T follicular helper cell (primary cell): Measurements from ENCODE around the gene CAPN1.
A peak's percentile ranks its signal among the peaks of the same experiment; 100 is the strongest.
"Not testable (repeated sequence)": the region's sequence is repeated elsewhere in the genome, so short reads cannot be mapped to it uniquely, and the experiment has no call there.

Source experiments
- DNase-seq: peaks from one replicate; pipeline ENCODE4 v3.0.0-alpha.2; 2020; ENCODE audit warnings: low read depth
- total RNA-seq, 2 experiments: gene quantifications; one replicate each; lab custom pipeline; 2026; lab: John Stamatoyannopoulos, UW

CAPN1 gene
- total RNA-seq: 54.9 to 128 reads per million in 2 experiments

DNA sequence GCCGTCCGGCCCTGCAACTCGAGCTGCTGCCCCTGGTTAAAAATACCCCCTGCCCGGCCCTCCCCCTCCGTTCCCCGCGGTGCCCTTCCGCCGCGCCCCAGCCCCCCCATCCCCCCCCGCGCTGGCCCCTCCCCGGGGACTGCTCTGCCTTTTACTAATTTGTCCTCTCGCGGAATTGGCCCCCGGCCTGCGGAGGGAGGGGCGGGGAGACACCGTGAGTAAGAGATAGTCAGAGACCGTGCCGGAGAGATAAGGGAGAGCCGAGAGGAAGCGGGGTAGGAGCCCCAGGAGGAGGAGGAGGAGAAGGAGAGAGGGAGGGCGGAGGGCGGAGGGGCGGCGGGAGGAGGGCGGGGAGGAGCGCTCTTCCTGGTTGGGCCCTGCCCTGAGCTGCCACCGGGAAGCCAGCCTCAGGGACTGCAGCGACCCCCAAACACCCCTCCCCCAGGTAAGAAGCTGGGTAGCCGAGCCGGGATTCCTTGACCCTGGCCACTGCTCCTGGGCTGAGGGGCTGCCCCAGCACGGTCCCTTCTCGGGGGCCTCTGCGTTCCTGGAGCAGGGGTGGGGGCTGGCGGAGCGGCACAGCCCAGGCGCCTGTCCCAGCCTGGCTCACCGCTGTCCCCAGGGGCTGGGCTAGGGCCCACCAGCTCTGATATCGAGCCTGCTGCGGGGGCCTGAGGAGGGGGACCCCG is at the start of gene CAPN1:
TSS of gene CAPN1 (plus strand) at position 360 of the 689 bp plus-strand sequence. CDS start 774 bp downstream, outside the sequence.
- peak; percentile 53 for DNase-seq

GRCh38 chr11:65132238-65132987 is 49.3 kb upstream of the CAPN1 start:
- DNase-seq: no peak

- no peak for DNase-seq
Measured at GRCh38 chr11:65132988-65133700, 48.6 kb upstream of the CAPN1 start.

GRCh38 chr11:65133724-65134123 is 48.0 kb upstream of the CAPN1 start:
- no peak for DNase-seq

- DNase-seq: peak; percentile 87
Measured at GRCh38 chr11:65134240-65134951, 47.3 kb upstream of the CAPN1 start, which contains the start of gene SYVN1. Gene SYVN1 (minus strand): TSS chr11:65134519. CDS start chr11:65133601, 918 bp downstream.

DNA sequence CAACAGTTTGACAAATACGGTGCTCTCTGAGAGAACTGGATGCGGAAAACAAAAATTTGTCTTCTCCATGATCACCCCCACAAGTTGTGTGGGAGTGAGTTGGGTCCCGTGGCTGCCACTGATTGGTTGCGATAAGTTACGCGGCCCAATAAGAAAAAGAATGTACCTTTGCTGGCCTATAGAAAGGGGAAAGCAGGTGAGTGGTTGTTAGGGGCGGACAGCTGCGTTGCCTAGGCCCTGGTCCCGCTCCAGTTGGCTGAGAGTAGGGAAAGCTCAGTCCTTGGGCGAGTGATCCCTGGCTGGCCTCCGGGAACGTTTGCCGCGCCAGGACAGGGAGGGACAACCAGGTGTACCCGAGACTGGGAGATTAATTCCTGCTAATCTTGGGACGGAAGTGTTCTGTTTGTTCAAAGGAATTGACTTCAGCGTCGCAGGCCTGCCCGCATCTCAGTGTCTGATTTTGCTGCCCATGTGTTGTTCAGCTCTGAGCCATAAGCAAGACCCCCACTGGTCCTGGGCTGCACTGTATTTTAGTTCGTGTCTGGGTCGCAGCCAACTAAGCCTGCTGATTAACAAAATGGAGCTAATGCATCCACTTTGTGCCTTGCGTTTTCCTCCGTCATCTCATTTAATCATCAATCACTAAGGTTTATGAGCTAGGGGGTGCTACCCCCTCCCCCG is 46.6 kb upstream of the CAPN1 start:
- DNase-seq: peak; percentile 81

- DNase-seq: no peak
Measured at GRCh38 chr11:65135633-65136145, 46.0 kb upstream of the CAPN1 start.

DNA sequence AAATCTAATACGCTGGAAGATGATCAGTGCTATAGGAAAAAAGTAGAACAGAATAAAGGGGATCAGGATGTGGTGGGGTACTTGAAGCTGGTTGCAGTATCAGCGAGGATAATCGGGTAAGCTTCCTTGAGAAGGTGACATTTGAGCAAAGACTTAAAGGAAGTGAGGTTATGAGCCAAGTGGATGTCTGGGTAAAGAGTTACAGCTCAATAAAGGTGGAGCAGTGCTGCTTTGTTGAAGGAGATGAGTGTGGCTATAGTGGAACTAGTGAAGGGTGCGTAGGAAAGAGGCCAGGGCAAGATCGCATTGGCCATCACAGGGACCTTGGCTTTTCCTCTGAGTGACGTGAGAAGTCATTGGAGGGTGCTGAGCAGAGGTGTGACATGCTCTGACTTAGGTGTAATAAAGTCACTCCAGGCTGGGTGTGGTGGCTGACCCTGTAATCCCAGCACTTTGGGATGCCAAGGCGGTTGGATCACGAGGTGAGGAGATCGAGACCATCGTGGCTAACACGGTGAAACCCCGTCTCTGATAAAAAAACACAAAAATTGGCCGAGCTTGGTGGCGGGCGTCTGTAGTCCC is 45.1 kb upstream of the CAPN1 start:
- DNase-seq: no peak

DNA sequence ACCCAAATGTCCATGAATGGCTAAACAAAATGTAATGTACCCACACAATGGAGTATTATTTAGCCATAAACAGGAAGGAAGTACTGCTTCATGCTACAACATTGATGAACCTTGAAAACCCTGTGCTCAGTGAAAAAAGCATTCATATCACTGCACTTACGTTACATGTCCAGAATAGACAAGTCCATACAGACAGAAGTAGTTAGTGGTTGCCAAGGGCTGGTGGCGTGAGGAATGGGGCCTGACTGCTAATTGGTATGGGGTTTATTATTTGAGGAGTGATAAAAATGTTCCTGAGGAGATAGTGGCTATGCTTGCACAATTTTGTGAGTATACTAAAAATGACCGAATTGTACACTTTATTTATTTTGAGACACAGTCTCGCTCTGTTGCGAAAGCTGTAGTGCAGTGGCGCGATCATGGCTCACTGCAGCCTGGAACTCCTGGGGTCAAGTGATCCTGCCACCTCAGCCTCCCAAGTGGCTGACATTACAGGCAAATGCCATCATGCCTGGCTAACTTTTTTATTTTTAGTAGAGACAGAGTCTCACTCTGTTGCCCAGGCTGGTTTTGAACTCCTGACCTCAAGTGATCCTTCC is 39.7 kb upstream of the CAPN1 start:
- DNase-seq: no peak

- DNase-seq: no peak
Measured at GRCh38 chr11:65147352-65148075, 34.2 kb upstream of the CAPN1 start.

GRCh38 chr11:65148657-65149056 is 33.1 kb upstream of the CAPN1 start:
- DNase-seq: no peak

DNA sequence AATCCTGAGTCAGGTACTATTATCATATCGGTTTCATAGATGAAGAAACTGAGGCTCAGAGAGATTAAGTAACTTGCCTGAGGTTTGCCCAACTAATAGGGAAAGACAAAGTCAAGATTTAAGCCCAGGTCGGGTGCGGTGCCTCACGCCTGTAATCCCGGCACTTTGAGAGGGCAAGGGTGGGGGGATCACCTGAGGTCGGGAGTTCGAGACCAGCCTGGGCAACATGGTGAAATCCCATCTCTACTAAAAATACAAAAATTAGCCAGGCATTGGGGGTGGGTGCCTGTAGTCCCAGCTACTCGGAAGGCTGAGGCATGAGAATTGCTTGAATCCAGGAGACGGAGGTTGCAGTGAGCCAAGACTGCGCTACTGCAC is 31.6 kb upstream of the CAPN1 start:
- not testable (repeated sequence) for DNase-seq

- no peak for DNase-seq
Measured at GRCh38 chr11:65150509-65151299, 31.0 kb upstream of the CAPN1 start.

DNA sequence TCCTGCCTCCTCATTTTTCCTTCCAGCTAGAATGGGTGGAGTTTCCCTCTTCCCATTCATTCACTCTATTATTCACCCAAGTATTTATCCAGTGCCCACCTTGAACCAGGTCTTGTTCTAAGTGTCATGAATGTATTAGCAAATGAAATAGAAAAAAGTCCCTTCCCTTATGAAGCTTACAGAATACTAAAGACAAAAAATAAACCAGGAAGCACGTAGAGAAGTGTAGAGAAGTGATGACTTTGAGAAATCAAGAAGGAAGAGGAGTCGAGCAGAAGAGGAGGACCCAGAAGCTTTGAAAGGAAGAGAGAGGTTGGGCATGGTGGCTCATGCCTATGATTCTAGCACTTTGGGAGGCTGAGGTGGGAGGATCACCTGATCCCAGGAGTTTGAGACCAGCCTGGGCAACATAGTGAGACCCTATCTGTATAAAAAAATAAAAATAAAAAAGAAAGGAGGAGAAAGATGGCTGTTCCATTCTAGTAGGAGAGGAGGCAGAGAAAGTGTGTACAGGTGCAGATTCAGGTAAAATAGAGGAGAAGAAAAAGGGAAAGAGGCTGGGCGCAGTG is 30.3 kb upstream of the CAPN1 start:
- DNase-seq: no peak

- DNase-seq: no peak
Measured at GRCh38 chr11:65152122-65152521, 29.6 kb upstream of the CAPN1 start.

DNA sequence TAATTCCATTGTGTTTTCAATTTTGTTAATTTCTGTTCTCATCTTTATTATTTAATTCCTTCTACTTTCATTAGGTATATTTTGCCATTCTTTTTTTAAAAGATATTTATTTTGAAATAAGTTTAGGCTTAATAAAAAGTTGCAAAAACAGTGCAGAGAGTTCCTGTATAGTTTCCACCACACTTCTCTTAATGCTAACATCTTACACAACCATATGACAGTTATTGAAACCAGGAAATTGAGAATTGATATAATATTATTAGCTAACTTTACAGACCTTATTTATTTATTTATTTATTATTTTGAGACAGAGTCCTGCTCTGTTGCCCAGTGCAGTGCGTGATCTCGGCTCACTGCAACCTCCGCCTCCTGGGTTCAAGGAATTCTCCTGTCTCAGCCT is 25.5 kb upstream of the CAPN1 start:
- DNase-seq: no peak

DNA sequence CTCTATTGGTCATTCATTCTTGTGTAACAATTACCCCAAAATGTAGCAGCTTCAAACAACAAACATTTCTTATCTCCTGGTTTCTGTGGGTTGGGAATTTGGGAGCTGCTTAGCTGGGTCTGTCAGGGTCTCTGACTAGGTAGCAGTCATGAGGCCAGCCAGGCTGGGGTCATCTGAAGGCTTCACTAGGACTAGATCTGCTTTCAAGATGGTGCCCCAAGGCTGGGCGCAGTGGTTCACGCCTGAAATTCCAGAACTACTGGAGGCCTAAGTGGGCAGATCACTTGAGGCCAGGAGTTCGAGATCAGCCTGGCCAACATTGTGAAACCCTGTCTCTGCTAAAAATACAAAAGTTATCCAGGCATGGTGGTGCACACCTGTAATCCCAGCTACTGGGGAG is 24.8 kb upstream of the CAPN1 start:
- DNase-seq: no peak

GRCh38 chr11:65157336-65157735 is 24.4 kb upstream of the CAPN1 start:
- DNase-seq: no peak

DNA sequence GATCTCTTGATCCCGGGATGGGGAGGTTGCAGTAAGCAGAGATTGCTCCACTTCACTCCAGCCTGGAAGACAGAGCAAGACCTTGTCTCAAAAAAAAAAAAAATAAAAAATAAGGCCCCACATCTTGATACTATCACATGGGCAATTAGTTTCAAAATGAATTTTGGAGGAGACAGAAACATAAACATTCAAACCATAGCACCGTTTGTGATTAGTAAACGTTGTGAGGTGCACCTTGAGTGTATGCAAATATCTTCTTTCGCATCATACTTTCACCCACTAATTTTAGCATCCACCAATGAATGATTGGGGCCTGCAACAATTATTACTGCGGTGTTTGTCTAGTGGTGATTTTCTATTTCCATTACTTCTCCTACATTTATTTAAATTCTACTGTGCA is 22.7 kb upstream of the CAPN1 start:
- no peak for DNase-seq
